HepG2 (cell line): ENCODE data around the gene ABHD6. TPM values are rescaled to one million over a fixed set of nuclear protein-coding genes. Genes with fewer than 3 reads are reported as not detected.

Source experiments
- CEBPB ChIP-seq: IDR thresholded peaks from 2 replicates; pipeline ENCODE4 v1.6.1; 2011; ENCODE audit warnings: low read depth, low read length, improper control_type of control experiment, borderline replicate concordance
- CEBPZ ChIP-seq: IDR thresholded peaks from 2 replicates; pipeline ENCODE4 v1.6.1; 2012; ENCODE audit warnings: low read length, improper control_type of control experiment
- EEA1 ChIP-seq: sonication (generic); formaldehyde crosslinking; IDR thresholded peaks from 2 replicates; pipeline ENCODE4 v1.5.1; 2020; ENCODE audit warnings: mild to moderate bottlenecking, missing genetic modification reagents, borderline replicate concordance
- HMG20A ChIP-seq: IDR thresholded peaks from 2 replicates; pipeline ENCODE4 v1.6.1; 2016; ENCODE audit warnings: borderline replicate concordance
- KDM1A ChIP-seq: IDR thresholded peaks from 2 replicates; pipeline ENCODE4 v1.6.1; 2016; ENCODE audit warnings: missing compliant biosample characterization
- SATB2 ChIP-seq: sonication (generic); formaldehyde crosslinking; IDR thresholded peaks from 2 replicates; pipeline ENCODE4 v1.5.0; 2020; ENCODE audit warnings: missing genetic modification reagents
- SMAD9 ChIP-seq: sonication (generic); formaldehyde crosslinking; IDR thresholded peaks from 2 replicates; pipeline ENCODE4 v1.5.1; 2020; ENCODE audit warnings: mild to moderate bottlenecking, missing genetic modification reagents
- SP140L ChIP-seq: sonication (generic); formaldehyde crosslinking; IDR thresholded peaks from 2 replicates; pipeline ENCODE4 v1.4.0; 2020; ENCODE audit warnings: missing genetic modification reagents, borderline replicate concordance
- TIGD3 ChIP-seq: sonication (generic); formaldehyde crosslinking; IDR thresholded peaks from 2 replicates; pipeline ENCODE4 v1.5.1; 2020; ENCODE audit warnings: mild to moderate bottlenecking, missing genetic modification reagents, borderline replicate concordance
- TOPORS ChIP-seq: sonication (generic); formaldehyde crosslinking; IDR thresholded peaks from 2 replicates; pipeline ENCODE4 v1.8.0; 2023; ENCODE audit warnings: mild to moderate bottlenecking, missing genetic modification reagents
- ZBTB8A ChIP-seq: sonication (generic); formaldehyde crosslinking; IDR thresholded peaks from 2 replicates; pipeline ENCODE4 v1.4.0; 2020; ENCODE audit warnings: mild to moderate bottlenecking, low read depth, missing genetic modification reagents, borderline replicate concordance
- ZNF101 ChIP-seq: sonication (generic); formaldehyde crosslinking; IDR thresholded peaks from 2 replicates; pipeline ENCODE4 v1.4.0; 2020; ENCODE audit warnings: mild to moderate bottlenecking, low read depth, missing genetic modification reagents, borderline replicate concordance
- ZNF142 ChIP-seq: sonication (generic); formaldehyde crosslinking; IDR thresholded peaks from 2 replicates; pipeline ENCODE4 v1.4.0; 2020; ENCODE audit warnings: missing genetic modification reagents
- ZNF33B ChIP-seq: sonication (generic); formaldehyde crosslinking; IDR thresholded peaks from 2 replicates; pipeline ENCODE4 v1.5.1; 2020; ENCODE audit warnings: mild to moderate bottlenecking, missing genetic modification reagents
- ZNF383 ChIP-seq: sonication (generic); formaldehyde crosslinking; IDR thresholded peaks from 2 replicates; pipeline ENCODE4 v1.4.0; 2020; ENCODE audit warnings: missing genetic modification reagents, mild to moderate bottlenecking, borderline replicate concordance
- ZNF572 ChIP-seq: sonication (generic); formaldehyde crosslinking; IDR thresholded peaks from 2 replicates; pipeline ENCODE4 v1.5.1; 2020; ENCODE audit warnings: mild to moderate bottlenecking, missing genetic modification reagents
- polyA plus RNA-seq, 8 experiments: library from polyadenylated mRNA; depleted of rRNA in 3 of 8; stranded (reverse) in 7 of 8; unstranded in 1 of 8; fragments of >200 nt; fragmentation: Illumina TruSeq in 4 of 8; extraction: Trizol in 4 of 8; gene quantifications; 2 replicates each; pipeline versions ENCODE4 v1.2.1 to v1.2.3, GENCODE V29; 2011 to 2016; ENCODE audit warnings: low read depth in 4 of 8, missing spikeins in 1 of 8, mixed read lengths in 1 of 8; ENCODE audit not compliant: insufficient read depth in 1 of 8
- total RNA-seq, 5 experiments: library from RNA; depleted of rRNA; stranded (reverse); fragments of >200 nt; fragmentation: Illumina TruSeq; extraction: Trizol; gene quantifications; 2 replicates each; pipeline ENCODE4 v1.2.3, GENCODE V29; 2016; ENCODE audit warnings: low read depth in 1 of 5
- TF ChIP-seq, protein P1 (sequence below): sonication (generic); formaldehyde crosslinking; IDR thresholded peaks from 2 replicates; pipeline ENCODE4 v1.4.0; 2020; ENCODE audit warnings: missing genetic modification reagents, borderline replicate concordance

Gene ABHD6
- total and polyA plus RNA-seq, 2 of the 13 experiments (the other 11 are each of a cell fraction or from before 2014, with no cell fraction given) = 9.0 to 17.2 TPM

DNA sequence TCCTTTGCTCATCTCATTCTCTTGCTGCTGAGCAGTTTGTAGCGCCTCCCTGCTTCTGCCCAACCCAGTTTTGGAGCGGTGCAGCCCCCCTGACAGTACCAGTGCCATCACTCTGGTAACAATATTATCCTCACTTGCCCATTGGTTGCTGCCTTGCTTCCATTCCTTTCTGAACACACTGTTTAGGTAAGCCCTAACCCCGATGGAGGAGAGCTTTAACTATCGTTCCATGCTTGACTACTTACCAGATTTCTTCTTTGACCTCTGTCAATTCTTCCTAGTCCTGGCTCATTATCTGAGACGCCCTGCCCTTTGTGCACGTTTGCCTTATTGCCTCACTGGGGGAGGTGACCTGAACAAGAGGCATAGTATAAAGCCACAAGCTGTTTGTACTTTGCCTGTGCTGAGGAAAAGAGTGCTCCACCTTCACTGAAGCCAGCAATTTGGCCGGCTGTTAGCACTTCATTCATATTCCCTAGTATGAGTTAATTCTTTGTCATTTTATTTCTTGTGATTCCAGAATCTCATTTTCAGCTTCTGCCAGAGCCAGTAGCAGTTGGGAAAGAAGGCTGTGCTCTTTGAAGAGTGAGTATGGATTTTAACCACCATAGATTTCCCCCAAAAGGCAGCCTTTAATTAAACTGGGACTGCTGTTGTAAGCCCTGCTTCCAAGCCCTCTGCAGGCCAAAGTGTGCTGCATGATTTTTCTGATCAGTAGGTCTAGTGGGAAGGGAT is 11.9 kb downstream of the ABHD6 start (continued):
- peak; percentile 73; the same call in 1 of the 2 replicates for TF ChIP-seq CEBPB
- no peak for TF ChIP-seq SATB2 (CRISPR knock-in tag)
- no peak for TF ChIP-seq ZNF383 (CRISPR knock-in tag)
- no peak for TF ChIP-seq ZBTB8A (CRISPR knock-in tag)
- no peak for TF ChIP-seq KDM1A
- TF ChIP-seq ZNF572 = no peak
- no peak for TF ChIP-seq ZNF142 (CRISPR knock-in tag)
- no peak for TF ChIP-seq TIGD3 (CRISPR knock-in tag)
- 0 out of 2 replicates have a peak, but pooled peaks have one; percentile 45 for TF ChIP-seq TOPORS
- TF ChIP-seq SP140L (CRISPR knock-in tag) = 0 out of 2 replicates have a peak, but pooled peaks have one; percentile 71
- TF ChIP-seq EEA1 (CRISPR knock-in tag) = no peak
- no peak for TF ChIP-seq HMG20A
- no peak for TF ChIP-seq CEBPZ
- no peak for TF ChIP-seq SMAD9 (CRISPR knock-in tag)
- TF ChIP-seq, protein P1, sequence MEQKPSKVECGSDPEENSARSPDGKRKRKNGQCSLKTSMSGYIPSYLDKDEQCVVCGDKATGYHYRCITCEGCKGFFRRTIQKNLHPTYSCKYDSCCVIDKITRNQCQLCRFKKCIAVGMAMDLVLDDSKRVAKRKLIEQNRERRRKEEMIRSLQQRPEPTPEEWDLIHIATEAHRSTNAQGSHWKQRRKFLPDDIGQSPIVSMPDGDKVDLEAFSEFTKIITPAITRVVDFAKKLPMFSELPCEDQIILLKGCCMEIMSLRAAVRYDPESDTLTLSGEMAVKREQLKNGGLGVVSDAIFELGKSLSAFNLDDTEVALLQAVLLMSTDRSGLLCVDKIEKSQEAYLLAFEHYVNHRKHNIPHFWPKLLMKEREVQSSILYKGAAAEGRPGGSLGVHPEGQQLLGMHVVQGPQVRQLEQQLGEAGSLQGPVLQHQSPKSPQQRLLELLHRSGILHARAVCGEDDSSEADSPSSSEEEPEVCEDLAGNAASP (CRISPR knock-in tag) = peak; percentile 44; the same call in 1 of the 2 replicates
- TF ChIP-seq ZNF101 (CRISPR knock-in tag) = no peak
- TF ChIP-seq ZNF33B (CRISPR knock-in tag) = 0 out of 2 replicates have a peak, but pooled peaks have one; percentile 32
